ENCODE data around the gene PRSS50. TPM values are rescaled to one million over a fixed set of nuclear protein-coding genes. Genes with fewer than 3 reads are reported as not detected.

The PRSS50 gene
- total RNA-seq, 1 donor from 2014 or later = 1.2 TPM

DNA sequence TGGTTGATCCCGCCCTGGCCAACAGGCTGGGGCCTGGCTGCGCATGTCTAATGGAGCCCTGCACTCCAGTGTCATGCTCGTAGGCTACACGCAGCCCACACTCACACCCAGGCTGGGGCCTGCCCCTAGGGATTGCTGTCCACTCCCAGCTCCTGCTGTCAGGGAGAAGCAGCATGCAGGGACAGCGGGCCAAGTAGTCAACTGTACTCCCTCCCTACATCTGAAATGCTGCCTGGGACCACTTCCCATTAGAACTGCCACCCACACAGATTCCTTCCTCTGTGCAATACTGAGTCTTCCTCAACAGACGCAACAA, 40.3 kb downstream of the PRSS50 start:
- Mint-ChIP-seq H3K4me1 (ENCODE audit: unreplicated experiment) (peaks cover 5% of the 10 kb centered on the region), H3K9me3 (no peaks in the 10 kb centered on the region), H3K36me3 (peaks cover 4% of the 10 kb centered on the region), H3K27ac (no peak overlapping the region), H3K4me3 (no peak overlapping the region), H3K27me3 (no peaks in the 10 kb centered on the region)
- no peak for DNase-seq (ENCODE audit: extremely low spot score, unreplicated experiment)
- TF ChIP-seq, protein P1, sequence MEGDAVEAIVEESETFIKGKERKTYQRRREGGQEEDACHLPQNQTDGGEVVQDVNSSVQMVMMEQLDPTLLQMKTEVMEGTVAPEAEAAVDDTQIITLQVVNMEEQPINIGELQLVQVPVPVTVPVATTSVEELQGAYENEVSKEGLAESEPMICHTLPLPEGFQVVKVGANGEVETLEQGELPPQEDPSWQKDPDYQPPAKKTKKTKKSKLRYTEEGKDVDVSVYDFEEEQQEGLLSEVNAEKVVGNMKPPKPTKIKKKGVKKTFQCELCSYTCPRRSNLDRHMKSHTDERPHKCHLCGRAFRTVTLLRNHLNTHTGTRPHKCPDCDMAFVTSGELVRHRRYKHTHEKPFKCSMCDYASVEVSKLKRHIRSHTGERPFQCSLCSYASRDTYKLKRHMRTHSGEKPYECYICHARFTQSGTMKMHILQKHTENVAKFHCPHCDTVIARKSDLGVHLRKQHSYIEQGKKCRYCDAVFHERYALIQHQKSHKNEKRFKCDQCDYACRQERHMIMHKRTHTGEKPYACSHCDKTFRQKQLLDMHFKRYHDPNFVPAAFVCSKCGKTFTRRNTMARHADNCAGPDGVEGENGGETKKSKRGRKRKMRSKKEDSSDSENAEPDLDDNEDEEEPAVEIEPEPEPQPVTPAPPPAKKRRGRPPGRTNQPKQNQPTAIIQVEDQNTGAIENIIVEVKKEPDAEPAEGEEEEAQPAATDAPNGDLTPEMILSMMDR (conservative IDR thresholded peaks at IDR 0.05) = no peak

DNA sequence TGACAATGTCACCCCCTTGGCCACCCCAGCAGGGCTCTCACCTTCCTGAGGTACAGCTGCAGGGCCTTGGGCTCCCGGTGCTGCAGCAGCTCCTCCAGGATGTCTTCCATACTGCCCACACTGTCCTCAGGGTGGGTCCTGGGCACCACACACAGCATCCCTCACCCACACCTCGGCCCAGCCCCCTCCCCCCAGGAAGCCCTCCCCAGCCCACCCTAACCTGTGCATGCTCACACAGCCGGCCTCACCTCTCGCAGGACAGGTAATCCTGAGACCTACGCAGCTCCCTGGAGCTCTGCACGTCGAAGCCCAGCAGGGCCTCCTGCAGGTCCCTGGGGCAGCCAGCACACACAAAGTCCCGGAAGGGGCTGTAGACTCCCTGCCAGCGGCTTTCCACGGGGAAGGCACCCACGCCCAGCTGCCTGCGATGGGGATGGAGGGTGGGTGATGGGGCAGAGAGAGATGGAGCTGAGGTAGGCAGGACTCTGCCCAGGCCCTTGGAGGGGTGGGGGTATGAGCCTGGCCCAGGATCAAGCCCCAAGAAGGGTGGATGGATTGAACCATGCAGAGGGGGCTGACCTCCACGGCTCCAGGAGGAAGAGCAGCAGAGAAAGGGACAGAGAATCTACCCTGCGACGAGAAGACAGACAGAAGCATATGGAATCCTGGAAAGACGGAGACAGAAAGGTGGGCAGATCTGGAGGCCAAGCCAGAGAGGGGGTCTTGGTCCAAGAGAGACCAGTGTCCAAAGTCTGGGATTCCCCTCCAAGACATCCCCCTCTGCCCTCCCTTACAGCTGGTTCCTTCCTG, 40.9 kb downstream of the PRSS50 start:
- Mint-ChIP-seq H3K4me3 (no peak overlapping the region), H3K4me1 (ENCODE audit: unreplicated experiment) (peaks cover 5% of the 10 kb centered on the region), H3K9me3 (no peaks in the 10 kb centered on the region), H3K27me3 (no peaks in the 10 kb centered on the region), H3K27ac (no peak overlapping the region), H3K36me3 (peaks cover 4% of the 10 kb centered on the region)
- TF ChIP-seq, protein P1 (conservative IDR thresholded peaks at IDR 0.05) = no peak
- no peak for DNase-seq (ENCODE audit: extremely low spot score, unreplicated experiment)

DNA sequence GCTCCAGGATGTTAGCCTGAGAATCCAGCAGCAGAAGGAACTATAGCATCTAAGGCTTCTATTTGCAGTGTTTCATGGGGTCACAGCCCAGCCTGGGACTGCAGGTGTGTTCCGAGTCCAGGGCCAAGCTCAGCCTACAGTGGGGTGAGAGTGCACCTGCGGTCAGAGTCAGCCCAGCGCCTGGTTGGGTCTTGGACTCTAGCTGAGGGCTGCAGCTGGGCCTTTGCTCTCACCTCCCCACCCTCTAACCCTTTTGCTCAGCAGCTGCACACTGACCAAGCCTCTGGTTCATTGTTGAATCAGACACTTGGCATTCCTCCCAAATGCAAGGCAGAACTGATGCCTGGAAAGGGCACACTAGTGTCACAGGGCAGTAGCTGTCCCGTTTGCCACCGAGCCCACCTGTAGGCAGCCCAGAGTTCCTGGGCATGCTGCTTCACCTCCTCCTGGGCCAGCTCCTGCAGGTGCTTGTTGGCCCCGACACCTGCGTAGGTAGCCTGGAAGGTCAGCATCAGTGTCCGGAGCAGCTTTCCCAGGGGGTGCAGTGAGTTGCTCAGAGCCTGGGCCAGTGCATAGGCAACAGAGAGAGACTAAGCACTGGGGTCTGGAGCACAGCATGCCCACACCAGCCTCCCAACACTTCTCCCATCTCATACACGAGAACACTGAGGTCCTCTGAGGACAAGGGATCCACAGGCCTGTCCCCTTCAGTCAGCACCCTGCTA, 41.7 kb downstream of the PRSS50 start:
- H3K9me3 Mint-ChIP-seq = no peaks in the 10 kb centered on the region
- DNase-seq (ENCODE audit: extremely low spot score, unreplicated experiment) = no peak
- H3K27me3 Mint-ChIP-seq = no peaks in the 10 kb centered on the region
- peaks cover 5% of the 10 kb centered on the region for H3K4me1 Mint-ChIP-seq (ENCODE audit: unreplicated experiment)
- no peak overlapping the region for H3K4me3 Mint-ChIP-seq
- peaks cover 4% of the 10 kb centered on the region for H3K36me3 Mint-ChIP-seq
- TF ChIP-seq, protein P1 (conservative IDR thresholded peaks at IDR 0.05) = no peak
- H3K27ac Mint-ChIP-seq = no peak overlapping the region

DNA sequence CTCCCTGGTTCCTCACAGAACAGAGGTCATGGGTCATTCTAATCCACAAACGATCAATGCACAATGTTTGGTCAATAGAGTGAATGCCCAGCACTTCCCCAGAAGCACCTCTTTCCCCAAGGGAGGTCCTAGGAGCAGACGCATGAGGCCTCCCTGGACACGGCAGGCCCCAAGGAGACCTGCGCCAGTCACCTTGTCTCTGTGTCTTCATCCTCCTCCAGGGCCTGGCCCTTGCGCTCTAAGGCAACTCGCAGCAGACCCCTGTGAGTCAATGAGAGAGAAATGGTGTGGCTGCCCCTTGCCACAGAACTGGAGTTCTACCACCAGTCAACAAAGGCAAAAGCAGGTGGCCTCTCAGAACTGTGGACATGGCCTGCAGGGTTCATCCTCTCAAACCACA, 42.2 kb downstream of the PRSS50 start:
- TF ChIP-seq, protein P1 (conservative IDR thresholded peaks at IDR 0.05) = no peak
- Mint-ChIP-seq H3K4me1 (ENCODE audit: unreplicated experiment) (peaks cover under 1% of the 10 kb centered on the region), H3K4me3 (no peak overlapping the region), H3K9me3 (no peaks in the 10 kb centered on the region), H3K36me3 (peaks cover 4% of the 10 kb centered on the region), H3K27ac (no peak overlapping the region), H3K27me3 (no peaks in the 10 kb centered on the region)
- no peak for DNase-seq (ENCODE audit: extremely low spot score, unreplicated experiment)

DNA sequence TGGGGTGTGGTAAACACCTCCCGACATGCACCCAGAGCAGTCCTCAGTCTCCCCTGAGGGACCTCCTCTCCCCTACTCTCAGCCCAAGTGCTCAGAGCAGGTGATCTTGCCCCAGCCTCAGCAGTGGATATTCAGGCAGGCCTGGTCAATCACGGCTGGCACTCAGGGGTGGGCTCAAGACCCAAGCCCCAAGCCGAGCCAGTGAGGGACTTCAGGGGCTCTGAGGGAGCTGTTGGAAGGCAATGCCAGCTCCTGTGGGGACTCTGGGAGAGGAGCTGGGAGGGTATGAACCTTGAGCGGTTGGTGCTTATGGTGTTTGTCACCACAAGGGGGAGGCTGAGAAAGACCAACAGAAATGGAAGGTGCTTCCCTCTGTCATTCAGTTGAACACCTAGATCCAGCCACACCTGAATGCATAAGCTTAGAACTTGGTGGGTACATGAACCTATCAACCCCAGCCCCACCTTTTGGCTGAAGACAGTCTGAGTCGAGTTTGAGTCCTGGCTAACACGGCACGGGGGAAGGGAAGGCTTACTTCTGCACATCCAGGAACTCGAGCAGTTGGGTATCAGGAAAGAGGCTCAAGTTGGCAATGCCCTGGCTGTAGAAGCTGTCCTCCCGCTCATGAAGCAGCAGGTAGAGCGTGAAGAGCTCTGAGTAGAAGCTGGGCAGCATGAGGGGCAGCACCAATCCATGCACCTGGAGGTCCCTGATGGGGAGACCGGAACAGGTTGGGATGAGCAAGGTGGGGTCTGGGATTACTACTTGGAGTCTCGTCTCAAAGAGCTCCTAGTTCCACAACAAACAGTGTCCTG, 43.4 kb downstream of the PRSS50 start:
- H3K4me3 Mint-ChIP-seq = no peak overlapping the region
- no peak overlapping the region for H3K27ac Mint-ChIP-seq
- no peaks in the 10 kb centered on the region for H3K4me1 Mint-ChIP-seq (ENCODE audit: unreplicated experiment)
- H3K27me3 Mint-ChIP-seq = no peaks in the 10 kb centered on the region
- TF ChIP-seq, protein P1 (conservative IDR thresholded peaks at IDR 0.05) = peak; percentile 45
- H3K9me3 Mint-ChIP-seq = no peaks in the 10 kb centered on the region
- DNase-seq (ENCODE audit: extremely low spot score, unreplicated experiment) = no peak
- H3K36me3 Mint-ChIP-seq = no peaks in the 10 kb centered on the region

Data from type B pancreatic cell (in vitro differentiated cells).